ENCODE results near the gene TIMM13. TPM values are rescaled to one million over a fixed set of nuclear protein-coding genes. Genes with fewer than 3 reads are reported as not detected.
"Not testable (repeated sequence)": the region's sequence is repeated elsewhere in the genome, so short reads cannot be mapped to it uniquely, and the experiment has no call there.

The TIMM13 gene
- total and polyA plus RNA-seq, 12 donors: 54.2 to 116 (median 68.6) TPM

- Histone ChIP-seq H3K27ac (no peak overlapping the region), H3K9me3 (peaks cover 0 to 8% (median 0%) of the 10 kb centered on the region in 11 donors), H3K4me3 (no peak overlapping the region), H3K4me1 (peaks cover 0 to 6% (median 0%) of the 10 kb centered on the region in 9 donors), H3K36me3 (peaks cover 0 to 20% (median 0%) of the 10 kb centered on the region in 9 donors), H3K27me3 (no peaks in the 10 kb centered on the region)
- WGBS, 2 donors: 85 to 90% methylated on average over 13 of the region's 13 CpGs
- TF ChIP-seq, protein P1, sequence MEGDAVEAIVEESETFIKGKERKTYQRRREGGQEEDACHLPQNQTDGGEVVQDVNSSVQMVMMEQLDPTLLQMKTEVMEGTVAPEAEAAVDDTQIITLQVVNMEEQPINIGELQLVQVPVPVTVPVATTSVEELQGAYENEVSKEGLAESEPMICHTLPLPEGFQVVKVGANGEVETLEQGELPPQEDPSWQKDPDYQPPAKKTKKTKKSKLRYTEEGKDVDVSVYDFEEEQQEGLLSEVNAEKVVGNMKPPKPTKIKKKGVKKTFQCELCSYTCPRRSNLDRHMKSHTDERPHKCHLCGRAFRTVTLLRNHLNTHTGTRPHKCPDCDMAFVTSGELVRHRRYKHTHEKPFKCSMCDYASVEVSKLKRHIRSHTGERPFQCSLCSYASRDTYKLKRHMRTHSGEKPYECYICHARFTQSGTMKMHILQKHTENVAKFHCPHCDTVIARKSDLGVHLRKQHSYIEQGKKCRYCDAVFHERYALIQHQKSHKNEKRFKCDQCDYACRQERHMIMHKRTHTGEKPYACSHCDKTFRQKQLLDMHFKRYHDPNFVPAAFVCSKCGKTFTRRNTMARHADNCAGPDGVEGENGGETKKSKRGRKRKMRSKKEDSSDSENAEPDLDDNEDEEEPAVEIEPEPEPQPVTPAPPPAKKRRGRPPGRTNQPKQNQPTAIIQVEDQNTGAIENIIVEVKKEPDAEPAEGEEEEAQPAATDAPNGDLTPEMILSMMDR (IDR thresholded peaks at IDR 0.05): no peak
- ATAC-seq: no peak
- no peak for DNase-seq
- intact Hi-C loops (cut with DNase I): no loop called here
These were observed 9.4 kb downstream of the TIMM13 start for GRCh38 chr19:2417881-2418406.

DNA sequence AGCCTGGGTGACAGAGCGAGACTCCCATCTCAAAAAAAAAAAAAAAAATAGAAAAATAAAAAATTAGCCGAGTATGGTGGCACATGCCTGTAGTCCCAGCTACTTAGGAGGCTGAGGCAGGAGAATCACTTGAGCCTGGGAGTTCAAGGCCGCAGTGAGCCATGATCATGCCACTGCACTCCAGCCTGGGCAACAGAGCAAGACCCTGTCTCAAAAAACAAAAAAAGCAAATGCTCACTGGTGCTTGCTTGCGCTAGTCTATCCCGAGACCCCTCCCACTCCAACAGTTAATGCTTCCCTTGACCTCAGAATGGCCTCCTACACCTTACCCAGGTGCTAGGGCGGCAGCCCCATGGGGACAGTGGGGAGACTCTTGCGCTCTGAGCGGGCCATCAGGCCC, 9.9 kb downstream of the TIMM13 start:
- ATAC-seq; H3K4me3 ChIP-seq; H3K27ac ChIP-seq; H3K9me3 ChIP-seq; H3K27me3 ChIP-seq; DNase-seq; intact Hi-C loops (cut with DNase I); H3K4me1 ChIP-seq: not testable (repeated sequence)
- H3K36me3 ChIP-seq: peaks cover 0 to 20% (median 0%) of the 10 kb centered on the region in 9 donors
- WGBS, 2 donors: 98% methylated on average over 8 of the region's 8 CpGs

DNA sequence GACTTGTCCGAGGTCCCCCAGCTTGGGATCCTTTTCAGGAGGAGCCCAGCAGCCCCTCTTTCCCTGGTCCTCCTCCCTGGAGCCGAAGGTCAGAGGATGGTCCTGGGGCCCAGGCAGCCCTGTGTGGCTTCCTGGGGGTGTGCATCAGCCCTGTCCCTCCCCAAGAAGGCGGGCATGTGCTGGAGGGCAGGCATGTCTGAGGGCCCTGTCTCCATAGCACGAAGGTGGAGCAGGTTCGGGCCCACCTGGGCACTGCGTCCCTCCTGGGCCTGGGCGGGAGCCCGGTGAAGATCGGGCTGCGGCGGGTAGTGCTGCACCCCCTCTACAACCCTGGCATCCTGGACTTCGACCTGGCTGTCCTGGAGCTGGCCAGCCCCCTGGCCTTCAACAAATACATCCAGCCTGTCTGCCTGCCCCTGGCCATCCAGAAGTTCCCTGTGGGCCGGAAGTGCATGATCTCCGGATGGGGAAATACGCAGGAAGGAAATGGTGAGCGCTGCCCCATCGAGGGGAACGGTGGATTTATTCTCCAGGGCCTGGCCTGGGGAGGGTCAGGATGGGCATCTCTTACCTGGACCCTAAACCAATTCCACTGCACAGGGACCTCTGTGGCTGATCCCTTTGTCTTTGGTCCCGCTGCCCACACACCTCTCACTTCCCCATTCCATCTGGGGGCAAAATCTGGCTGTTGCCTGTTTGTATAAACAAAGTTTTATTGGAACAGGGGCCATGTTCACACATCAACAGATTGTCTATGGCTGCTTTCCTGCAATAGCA, 10.9 kb downstream of the TIMM13 start:
- peaks cover 0 to 15% (median 0%) of the 10 kb centered on the region in 9 donors for H3K36me3 ChIP-seq
- DNase-seq (no peak), ATAC-seq (peak in 5 of 8 donors; percentile 21 to 55 (median 26))
- no peak overlapping the region for H3K27ac ChIP-seq
- TF ChIP-seq, protein P1 (IDR thresholded peaks at IDR 0.05): no peak
- intact Hi-C loops (cut with DNase I): no loop called here
- peaks cover 0 to 8% (median 0%) of the 10 kb centered on the region in 11 donors for H3K9me3 ChIP-seq
- no peaks in the 10 kb centered on the region for H3K27me3 ChIP-seq
- 86 to 90% methylated on average over 19 of the region's 19 CpGs for WGBS, 2 donors
- no peaks in the 10 kb centered on the region for H3K4me1 ChIP-seq
- H3K4me3 ChIP-seq: no peak overlapping the region

DNA sequence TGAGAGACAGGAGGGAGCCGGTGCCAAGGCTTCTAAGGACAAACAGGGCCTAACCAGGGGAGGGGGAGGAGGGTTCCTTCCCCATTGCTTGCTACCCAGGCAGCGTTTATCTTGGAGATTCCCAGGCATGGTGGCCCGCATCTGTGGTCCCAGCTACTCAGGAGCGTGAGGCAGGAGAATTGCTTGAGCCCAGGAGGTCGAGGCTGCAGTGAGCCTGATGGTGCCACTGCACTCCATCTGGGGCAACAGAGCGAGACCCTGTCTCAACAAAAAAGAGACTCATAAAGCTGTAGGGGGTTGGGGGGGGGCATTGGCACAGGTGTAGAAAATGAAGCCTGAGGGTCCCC, 11.4 kb downstream of the TIMM13 start:
- peaks cover 0 to 8% (median 0%) of the 10 kb centered on the region in 11 donors for H3K9me3 ChIP-seq
- intact Hi-C loops (cut with DNase I): no loop called here
- no peak overlapping the region for H3K27ac ChIP-seq
- DNase-seq (no peak), ATAC-seq (no peak)
- H3K4me1 ChIP-seq: no peaks in the 10 kb centered on the region
- peaks cover 0 to 15% (median 0%) of the 10 kb centered on the region in 9 donors for H3K36me3 ChIP-seq
- H3K4me3 ChIP-seq: no peak overlapping the region
- 58 to 68% methylated on average over 6 of the region's 6 CpGs for WGBS, 2 donors
- no peaks in the 10 kb centered on the region for H3K27me3 ChIP-seq
- TF ChIP-seq, protein P1 (IDR thresholded peaks at IDR 0.05): no peak

All from heart right ventricle (tissue), 16 donors.